ENCODE data around the gene SLC1A6.

The SLC1A6 gene

GRCh38 chr19:14979476-14980255 is at the start of gene SLC1A6:
TSS of gene SLC1A6 (minus strand) at chr19:14979864. CDS start at chr19:14972910, 6,954 bp downstream.
- no peaks in the 10 kb centered on the region for H3K36me3 ChIP-seq (ENCODE audit: control insufficient read depth, low read length)
- peaks cover 5% of the 10 kb centered on the region; the same call in 1 of the 2 replicates for H3K27me3 ChIP-seq (ENCODE audit: control insufficient read depth, low read length)
- H3K27ac ChIP-seq (ENCODE audit: low read depth, low read length): no peak within 1 kb of the TSS
- no peaks in the 10 kb centered on the region for H3F3A ChIP-seq (ENCODE audit: control insufficient read depth, insufficient read depth)
- H3K4me2 ChIP-seq (ENCODE audit: low read length): no peak within 1 kb of the TSS
- H3K9me2 ChIP-seq (replicated peaks; ENCODE audit: control insufficient read depth, low read length): no peaks in the 10 kb centered on the region
- H4K20me1 ChIP-seq (ENCODE audit: control insufficient read depth, insufficient read depth, low read depth, low read length): no peaks in the 10 kb centered on the region
- no peak within 1 kb of the TSS for H3K4me3 ChIP-seq (ENCODE audit: low read length)
- TF ChIP-seq EZH2phosphoT487 (IDR thresholded peaks at IDR 0.05; ENCODE audit: borderline replicate concordance, low read length): no peak
- no peak for TF ChIP-seq CTCF (IDR thresholded peaks at IDR 0.05; ENCODE audit: low read depth, low read length, poor library complexity, severe bottlenecking)
- no peaks in the 10 kb centered on the region for H3K79me2 ChIP-seq (ENCODE audit: control insufficient read depth, low read length)
- H3K4me1 ChIP-seq (ENCODE audit: control insufficient read depth, low read length): no peaks in the 10 kb centered on the region
- no peaks in the 10 kb centered on the region for H3K9me3 ChIP-seq (ENCODE audit: control insufficient read depth, insufficient read depth, low read length)

GRCh38 chr19:15028490-15028889 is 48.8 kb upstream of the SLC1A6 start:
- no peaks in the 10 kb centered on the region for H4K20me1 ChIP-seq (ENCODE audit: control insufficient read depth, insufficient read depth, low read depth, low read length)
- no peaks in the 10 kb centered on the region for H3K79me2 ChIP-seq (ENCODE audit: control insufficient read depth, low read length)
- no peaks in the 10 kb centered on the region for H3K9me2 ChIP-seq (replicated peaks; ENCODE audit: control insufficient read depth, low read length)
- H3K4me3 ChIP-seq (ENCODE audit: low read length): no peak overlapping the region
- H3K4me2 ChIP-seq (ENCODE audit: low read length): no peak overlapping the region
- no peaks in the 10 kb centered on the region for H3K36me3 ChIP-seq (ENCODE audit: control insufficient read depth, low read length)
- no peaks in the 10 kb centered on the region for H3K4me1 ChIP-seq (ENCODE audit: control insufficient read depth, low read length)
- no peaks in the 10 kb centered on the region for H3K9me3 ChIP-seq (ENCODE audit: control insufficient read depth, insufficient read depth, low read length)
- TF ChIP-seq CTCF (IDR thresholded peaks at IDR 0.05; ENCODE audit: low read depth, low read length, poor library complexity, severe bottlenecking) (no peak), EZH2phosphoT487 (IDR thresholded peaks at IDR 0.05; ENCODE audit: borderline replicate concordance, low read length) (no peak)
- no peaks in the 10 kb centered on the region for H3K27me3 ChIP-seq (ENCODE audit: control insufficient read depth, low read length)
- H3K27ac ChIP-seq (ENCODE audit: low read depth, low read length): no peak overlapping the region
- no peaks in the 10 kb centered on the region for H3F3A ChIP-seq (ENCODE audit: control insufficient read depth, insufficient read depth)

- H3K27ac ChIP-seq (ENCODE audit: low read depth, low read length): no peak overlapping the region
- H3K9me2 ChIP-seq (replicated peaks; ENCODE audit: control insufficient read depth, low read length): no peaks in the 10 kb centered on the region
- no peaks in the 10 kb centered on the region for H3K36me3 ChIP-seq (ENCODE audit: control insufficient read depth, low read length)
- no peaks in the 10 kb centered on the region for H3F3A ChIP-seq (ENCODE audit: control insufficient read depth, insufficient read depth)
- H3K4me3 ChIP-seq (ENCODE audit: low read length): no peak overlapping the region
- no peaks in the 10 kb centered on the region for H3K9me3 ChIP-seq (ENCODE audit: control insufficient read depth, insufficient read depth, low read length)
- H4K20me1 ChIP-seq (ENCODE audit: control insufficient read depth, insufficient read depth, low read depth, low read length): no peaks in the 10 kb centered on the region
- H3K4me2 ChIP-seq (ENCODE audit: low read length): no peak overlapping the region
- TF ChIP-seq CTCF (IDR thresholded peaks at IDR 0.05; ENCODE audit: low read depth, low read length, poor library complexity, severe bottlenecking): peak; percentile 48
- no peak for TF ChIP-seq EZH2phosphoT487 (IDR thresholded peaks at IDR 0.05; ENCODE audit: borderline replicate concordance, low read length)
- no peaks in the 10 kb centered on the region for H3K27me3 ChIP-seq (ENCODE audit: control insufficient read depth, low read length)
- no peaks in the 10 kb centered on the region for H3K4me1 ChIP-seq (ENCODE audit: control insufficient read depth, low read length)
- no peaks in the 10 kb centered on the region for H3K79me2 ChIP-seq (ENCODE audit: control insufficient read depth, low read length)
Observed at GRCh38 chr19:15025217-15025616, 45.6 kb upstream of the SLC1A6 start.
